Fibroblast of skin of right quadriceps (primary cell): ENCODE data around the gene IGSF3.
A peak's percentile ranks its signal among the peaks of the same experiment; 100 is the strongest.

ENCODE experiments used
- DNase-seq: peaks from one replicate; pipeline ENCODE4 v3.0.0-alpha.2; 2013

Gene IGSF3

GRCh38 chr1:116667575-116668105 is at the start of gene IGSF3:
Gene IGSF3, minus strand, starts transcription at chr1:116667733. Its CDS starts 1,407 bp downstream, at chr1:116666326.
- DNase-seq = peak; percentile 40

DNA sequence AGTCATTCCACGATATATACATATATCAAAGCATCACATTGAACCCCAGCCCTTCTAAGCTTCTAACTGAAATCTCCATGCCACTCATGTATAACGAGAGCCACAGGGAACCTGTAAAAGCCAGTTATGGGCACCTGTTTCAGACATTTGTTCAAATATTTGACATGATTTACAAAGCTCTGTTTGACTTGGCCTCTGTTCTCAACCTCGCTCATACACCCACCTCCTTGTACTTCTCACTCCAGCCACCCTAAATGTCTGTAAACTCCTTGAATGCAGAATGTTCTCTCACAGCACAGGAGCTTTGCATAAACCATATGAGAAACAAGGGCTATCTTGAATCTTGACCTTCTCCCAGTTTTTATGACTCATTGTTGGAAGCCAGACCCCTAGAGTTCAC is 49.8 kb upstream of the IGSF3 start:
- DNase-seq = no peak

DNA sequence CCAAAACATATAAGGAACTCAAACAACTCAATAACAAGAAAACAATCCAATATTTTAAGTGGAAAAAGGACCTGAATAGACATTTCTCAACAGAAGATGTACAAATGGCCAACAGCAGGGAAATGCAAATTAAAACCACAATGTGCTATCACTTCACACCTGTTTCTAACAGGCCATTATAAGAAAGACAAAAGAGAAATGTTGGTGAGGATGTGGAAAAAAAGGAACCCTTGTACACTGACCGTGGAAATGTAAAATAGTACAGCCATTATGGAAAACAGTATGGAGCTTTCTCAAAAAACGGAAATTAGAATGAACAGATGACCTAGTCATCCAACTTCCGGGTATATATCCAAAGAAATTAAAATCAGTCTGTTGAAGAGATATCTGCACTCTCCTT is 48.9 kb upstream of the IGSF3 start:
- no peak for DNase-seq

DNA sequence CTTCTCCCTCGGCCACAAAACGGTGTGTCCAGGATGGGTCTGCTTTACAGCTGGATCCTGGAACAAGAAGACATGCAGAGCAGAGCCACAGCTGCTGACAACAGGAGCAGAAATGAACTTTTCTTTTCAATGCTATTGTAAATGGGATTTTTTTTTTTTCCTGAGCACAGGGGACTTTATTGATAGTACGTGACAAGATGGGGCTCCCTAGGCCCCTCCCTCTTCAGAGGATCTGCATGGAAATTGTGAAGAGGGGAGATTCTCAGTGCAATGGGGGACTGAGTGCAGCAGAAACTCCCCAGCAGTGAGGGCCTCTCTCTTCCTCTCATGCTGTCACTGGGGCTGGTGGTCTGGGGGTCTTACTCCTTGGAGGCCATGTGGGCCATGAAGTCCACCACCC is 45.9 kb upstream of the IGSF3 start:
- no peak for DNase-seq

GRCh38 chr1:116712510-116712909 is 45.0 kb upstream of the IGSF3 start:
- no peak for DNase-seq

DNA sequence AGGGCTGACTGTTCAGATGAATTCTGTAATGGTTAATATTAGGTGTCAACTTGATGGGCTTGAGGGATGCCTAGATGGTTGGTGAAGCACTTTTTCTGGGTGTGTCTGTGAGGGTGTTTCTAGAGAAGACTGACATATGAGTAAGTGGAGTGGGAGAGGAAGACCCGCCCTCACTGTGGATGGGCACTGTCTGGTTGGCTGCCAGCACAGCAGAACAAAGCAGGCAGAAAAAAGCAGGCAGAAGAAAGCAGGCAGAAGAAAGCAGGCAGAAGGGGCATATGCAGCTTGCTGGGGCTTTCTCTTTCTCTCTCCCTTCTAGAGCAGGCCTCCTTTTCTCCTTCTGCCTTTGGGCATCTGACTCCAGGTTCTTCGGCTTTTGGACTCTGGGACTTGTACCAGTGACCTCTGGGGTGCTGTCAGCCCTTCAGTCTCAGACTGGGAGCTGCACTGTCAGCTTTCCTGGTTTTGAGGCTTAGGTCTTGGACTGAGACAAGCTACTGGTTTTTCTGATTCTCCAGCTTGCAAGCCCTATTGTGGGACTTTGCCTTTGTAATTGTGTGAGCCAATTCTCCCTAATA is 43.8 kb upstream of the IGSF3 start:
- DNase-seq = no peak

- DNase-seq = no peak
These were observed 43.1 kb upstream of the IGSF3 start for GRCh38 chr1:116710420-116711262.

- DNase-seq = no peak
These were observed 42.2 kb upstream of the IGSF3 start for GRCh38 chr1:116709666-116710167.

DNA sequence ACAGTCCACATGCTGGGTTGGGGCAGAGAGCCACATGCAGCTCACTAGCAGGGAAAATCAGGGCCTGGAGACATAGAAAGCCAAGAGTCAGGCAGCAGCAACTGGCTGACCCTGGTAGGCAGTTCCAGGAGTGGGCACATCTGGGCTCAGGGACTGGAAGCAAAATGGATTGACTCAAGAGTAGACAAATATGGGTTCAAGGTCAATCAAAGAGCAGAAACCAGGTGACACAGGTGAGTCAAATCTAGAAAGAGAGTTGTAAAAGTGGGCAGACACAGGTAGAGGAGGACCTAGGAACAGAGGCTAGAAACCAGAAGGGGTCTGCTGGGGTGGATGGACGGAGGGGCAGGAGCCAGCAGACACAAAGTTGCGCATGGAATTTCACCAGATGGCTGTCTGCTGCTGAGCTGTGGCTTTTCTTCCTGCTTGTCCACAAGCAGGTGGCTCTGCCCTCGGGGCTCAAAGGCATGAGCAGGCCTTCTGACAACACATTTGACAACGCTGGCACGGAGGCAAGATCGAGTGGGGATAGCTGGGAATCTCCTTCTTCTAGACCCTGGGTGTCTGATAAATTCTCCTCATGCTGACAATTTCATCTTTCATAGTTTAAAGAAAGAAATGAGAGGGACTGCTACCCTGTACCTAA is 40.8 kb upstream of the IGSF3 start:
- no peak for DNase-seq

DNA sequence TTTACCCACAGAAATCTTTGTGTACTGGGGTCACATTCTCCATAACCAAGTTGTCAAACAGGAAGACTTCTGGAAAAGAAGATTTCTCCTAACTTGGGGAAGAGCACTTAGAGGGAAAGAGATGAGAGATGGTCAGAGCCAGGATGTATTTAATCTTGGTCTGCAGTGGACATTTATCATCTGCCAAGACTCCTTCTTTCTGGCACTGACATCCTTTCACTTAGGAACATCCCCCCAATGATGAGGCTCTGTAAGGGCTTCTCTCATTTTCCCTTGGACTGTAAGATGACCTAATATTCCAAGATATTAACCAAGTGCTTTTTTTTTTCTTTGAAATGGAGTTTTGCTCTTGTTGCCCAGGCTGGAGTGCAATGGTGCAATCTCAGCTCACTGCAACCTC is 39.3 kb upstream of the IGSF3 start:
- no peak for DNase-seq

- no peak for DNase-seq
These were observed 38.6 kb upstream of the IGSF3 start for GRCh38 chr1:116706123-116706522.

- DNase-seq = no peak
These were observed 36.7 kb upstream of the IGSF3 start for GRCh38 chr1:116704278-116704677.

DNA sequence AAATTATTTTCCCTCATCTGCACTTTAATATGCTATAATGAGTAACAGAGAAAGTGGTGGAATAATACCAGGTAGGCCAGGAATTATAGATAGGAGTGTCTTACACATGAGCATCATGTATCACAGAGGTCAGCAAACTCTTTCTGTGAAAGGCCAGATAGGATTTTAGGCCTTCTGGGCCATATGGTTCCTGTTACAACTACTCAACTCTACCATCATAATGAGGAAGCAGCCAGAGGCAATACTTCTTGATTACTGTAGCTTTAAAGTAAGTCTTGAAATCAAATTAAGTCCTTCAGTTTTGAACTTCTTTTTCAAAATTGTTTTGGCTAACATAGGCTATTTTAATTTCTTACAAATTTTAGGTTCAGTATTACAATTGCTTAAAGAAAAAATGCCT is 32.1 kb upstream of the IGSF3 start:
- no peak for DNase-seq

DNA sequence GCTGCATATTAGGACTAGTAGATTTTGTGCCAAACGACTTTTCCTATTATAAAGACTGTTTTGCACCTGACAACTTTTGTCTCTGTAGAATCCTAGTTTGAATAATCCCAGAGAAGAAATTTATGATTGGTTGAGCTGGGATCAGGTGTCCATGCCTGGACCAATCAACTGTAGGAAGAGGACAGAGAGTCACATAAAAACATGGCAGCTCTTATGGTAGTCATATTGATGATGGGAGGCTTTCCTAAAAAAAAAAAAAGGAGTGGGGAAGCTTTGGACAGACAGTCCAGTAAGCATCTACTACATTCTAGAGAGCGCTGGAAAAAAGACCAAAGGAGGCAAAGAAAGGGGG is 30.7 kb upstream of the IGSF3 start:
- no peak for DNase-seq

GRCh38 chr1:116697548-116698243 is 30.2 kb upstream of the IGSF3 start:
- no peak for DNase-seq

- DNase-seq = no peak
These were observed 27.0 kb upstream of the IGSF3 start for GRCh38 chr1:116694524-116694923.

DNA sequence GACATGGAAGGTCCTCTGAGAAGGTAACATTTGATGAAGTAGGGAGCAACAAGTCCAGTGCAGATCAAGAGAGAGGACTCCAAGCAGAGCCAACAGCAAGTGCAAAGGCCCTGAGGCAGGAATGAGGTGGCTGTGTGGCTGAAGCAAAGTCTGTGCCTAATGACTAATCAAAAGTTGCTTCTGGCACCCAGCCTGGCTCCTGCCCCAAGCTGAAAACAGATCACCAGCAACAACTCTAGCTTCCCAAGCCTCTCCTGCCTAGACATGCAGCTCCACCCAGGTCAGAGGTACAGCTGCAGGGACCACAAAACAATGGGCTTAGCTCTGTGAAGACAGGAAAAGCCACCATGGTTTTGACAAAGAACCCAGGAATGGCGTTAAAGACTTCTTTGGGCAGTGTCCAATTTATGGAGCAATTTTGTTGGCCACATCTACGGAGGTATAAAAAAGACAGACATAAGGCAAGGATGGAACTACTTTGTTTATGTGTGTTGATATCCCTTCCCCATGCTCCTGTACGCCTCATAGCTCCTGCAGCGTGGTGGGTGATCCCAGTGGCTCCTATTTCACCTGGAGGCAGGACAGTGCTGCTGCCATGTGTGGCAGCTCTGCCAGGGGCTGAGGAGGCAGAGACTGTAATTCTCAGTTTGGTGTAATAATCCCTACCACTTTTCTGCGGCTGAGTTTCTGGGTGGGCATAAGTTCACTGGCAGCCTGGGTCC is 26.4 kb upstream of the IGSF3 start:
- DNase-seq = peak; percentile 64

GRCh38 chr1:116692879-116693278 is 25.3 kb upstream of the IGSF3 start:
- DNase-seq = no peak

DNA sequence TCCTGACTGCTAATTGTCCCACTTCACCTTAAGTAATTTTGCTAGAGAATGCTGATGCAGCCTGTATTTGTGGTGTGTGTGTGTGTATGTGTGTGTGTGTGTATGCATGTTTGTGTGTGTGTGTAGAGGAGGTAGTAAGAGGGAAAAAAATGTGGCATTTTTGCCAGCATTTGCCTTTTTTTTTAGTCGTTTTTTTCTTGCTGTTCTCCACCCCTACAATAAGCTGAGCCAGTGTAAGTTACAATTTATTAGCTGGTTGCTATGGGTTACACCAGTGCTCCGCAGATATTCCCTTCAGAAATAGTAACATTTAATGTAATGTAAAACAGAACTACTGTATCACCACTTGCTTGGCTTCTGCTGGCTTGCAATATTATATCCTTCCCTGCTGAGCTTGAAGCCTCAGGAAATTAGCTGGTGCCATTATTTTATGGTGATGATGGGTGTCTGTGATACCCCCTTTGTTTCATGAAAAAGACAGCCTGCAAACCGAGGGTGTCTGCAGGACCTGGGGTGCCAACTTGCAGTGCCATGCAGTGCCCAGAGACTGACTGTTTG is 23.4 kb upstream of the IGSF3 start:
- DNase-seq = peak; percentile 31

DNA sequence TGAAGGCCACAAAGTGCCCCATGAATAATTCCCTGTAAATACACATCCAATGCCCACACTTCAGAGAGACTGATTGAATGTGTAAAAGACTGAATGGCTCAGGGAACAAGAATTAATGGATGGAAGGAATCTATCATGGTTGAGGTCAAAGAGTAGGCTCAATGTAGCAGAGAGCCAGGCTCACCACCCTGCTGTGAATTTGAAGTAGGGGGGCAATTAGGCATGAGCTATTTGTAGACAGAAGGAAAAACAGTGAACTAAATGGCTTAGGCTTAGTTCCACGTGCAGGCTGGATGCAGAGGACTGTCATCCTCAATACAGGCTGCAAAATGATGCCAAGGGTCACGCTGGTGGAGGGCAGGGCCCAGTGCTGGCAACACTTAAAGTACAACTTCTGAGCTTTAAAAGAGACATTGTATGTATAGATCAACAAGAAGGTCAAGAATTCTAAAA is 22.9 kb upstream of the IGSF3 start:
- DNase-seq = no peak

GRCh38 chr1:116686723-116687352 is 19.3 kb upstream of the IGSF3 start:
- DNase-seq = peak; percentile 15

- no peak for DNase-seq
These were observed 18.6 kb upstream of the IGSF3 start for GRCh38 chr1:116686175-116686574.
